ENCODE measurements around the gene DTNB. TPM values are rescaled to one million over a fixed set of nuclear protein-coding genes. Genes with fewer than 3 reads are reported as not detected.

The DTNB gene
- total and polyA plus RNA-seq, 2 of the 4 experiments (the other 2 are of a cell fraction): 3.8 to 5.3 TPM

DNA sequence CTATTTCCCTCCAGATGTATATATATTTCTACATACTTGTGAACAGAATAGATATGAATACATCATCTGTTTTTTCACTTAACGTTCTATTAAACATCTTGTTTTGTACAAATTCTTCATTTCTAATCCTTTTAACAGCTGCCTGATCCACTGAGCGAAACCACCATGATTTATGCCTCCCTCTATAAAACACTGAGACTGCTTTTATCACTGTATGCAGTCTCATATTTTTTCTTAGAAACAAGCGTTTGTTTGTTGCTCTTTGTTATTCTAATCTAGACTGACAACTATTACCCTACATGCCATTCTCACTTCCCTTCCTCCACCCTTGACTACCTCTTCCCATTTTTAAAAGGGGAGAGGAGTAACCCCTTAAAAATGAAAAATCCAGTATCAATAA, 88.2 kb downstream of the DTNB start:
- H3K27ac ChIP-seq (ENCODE audit: insufficient read depth, low read length): no peak overlapping the region
- TF ChIP-seq, protein P1, sequence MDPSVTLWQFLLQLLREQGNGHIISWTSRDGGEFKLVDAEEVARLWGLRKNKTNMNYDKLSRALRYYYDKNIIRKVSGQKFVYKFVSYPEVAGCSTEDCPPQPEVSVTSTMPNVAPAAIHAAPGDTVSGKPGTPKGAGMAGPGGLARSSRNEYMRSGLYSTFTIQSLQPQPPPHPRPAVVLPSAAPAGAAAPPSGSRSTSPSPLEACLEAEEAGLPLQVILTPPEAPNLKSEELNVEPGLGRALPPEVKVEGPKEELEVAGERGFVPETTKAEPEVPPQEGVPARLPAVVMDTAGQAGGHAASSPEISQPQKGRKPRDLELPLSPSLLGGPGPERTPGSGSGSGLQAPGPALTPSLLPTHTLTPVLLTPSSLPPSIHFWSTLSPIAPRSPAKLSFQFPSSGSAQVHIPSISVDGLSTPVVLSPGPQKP (IDR thresholded peaks at IDR 0.05; ENCODE audit: borderline replicate concordance, low read depth, low read length): no peak
- TF ChIP-seq, protein P2, sequence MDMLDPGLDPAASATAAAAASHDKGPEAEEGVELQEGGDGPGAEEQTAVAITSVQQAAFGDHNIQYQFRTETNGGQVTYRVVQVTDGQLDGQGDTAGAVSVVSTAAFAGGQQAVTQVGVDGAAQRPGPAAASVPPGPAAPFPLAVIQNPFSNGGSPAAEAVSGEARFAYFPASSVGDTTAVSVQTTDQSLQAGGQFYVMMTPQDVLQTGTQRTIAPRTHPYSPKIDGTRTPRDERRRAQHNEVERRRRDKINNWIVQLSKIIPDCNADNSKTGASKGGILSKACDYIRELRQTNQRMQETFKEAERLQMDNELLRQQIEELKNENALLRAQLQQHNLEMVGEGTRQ (IDR thresholded peaks at IDR 0.05; ENCODE audit: low read depth, low read length): no peak
- TF ChIP-seq RFX5 (IDR thresholded peaks at IDR 0.05; ENCODE audit: low read depth, low read length) (no peak), SMC3 (IDR thresholded peaks at IDR 0.05; ENCODE audit: low read depth, low read length) (no peak), RCOR1 (IDR thresholded peaks at IDR 0.05; ENCODE audit: insufficient replicate concordance, low read length) (no peak), MAZ (IDR thresholded peaks at IDR 0.05; ENCODE audit: borderline replicate concordance, low read depth, low read length) (no peak)
- CTCF ChIA-PET: no interaction called here
- no peak overlapping the region for H4K91ac ChIP-seq (ENCODE audit: insufficient read depth, low read depth, low read length)
- H3K9me3 ChIP-seq (ENCODE audit: control insufficient read depth, insufficient read depth, low read length): no peaks in the 10 kb centered on the region
- no peak overlapping the region for H3K4ac ChIP-seq (ENCODE audit: low read depth, low read length)
- no peak overlapping the region for H3K18ac ChIP-seq (ENCODE audit: low read depth, low read length)
- H2BK5ac ChIP-seq (ENCODE audit: low read depth, low read length, poor library complexity, severe bottlenecking): no peak overlapping the region
- H3K4me2 ChIP-seq (ENCODE audit: low read depth, low read length): no peak overlapping the region
- H3K9me1 ChIP-seq (ENCODE audit: insufficient read depth, low read length): peaks cover 4% of the 10 kb centered on the region; the same call in 1 of the 2 replicates
- H3K4me3 ChIP-seq (ENCODE audit: insufficient read depth, low read depth, low read length): no peak overlapping the region
- H3K9ac ChIP-seq (ENCODE audit: low read depth, low read length): no peak overlapping the region
- no peak overlapping the region for H2AFZ ChIP-seq (replicated peaks; ENCODE audit: low read length, poor library complexity)
- no peak for DNase-seq
- H3K36me3 ChIP-seq (ENCODE audit: control insufficient read depth, insufficient read depth, low read length): no peaks in the 10 kb centered on the region
- dilution Hi-C loops (cut with HindIII; ENCODE audit: low sequenced_read_pairs, unreplicated experiment): no loop called here
- H3K14ac ChIP-seq (replicated peaks; ENCODE audit: low read depth, low read length): no peak overlapping the region
- H2BK15ac ChIP-seq (ENCODE audit: low read depth, low read length): no peak overlapping the region
- no peak for ATAC-seq (ENCODE audit: low read depth)
- intact Hi-C loops (cut with micrococcal nuclease): no loop called here
- no TSS peak for BruUV-seq (replicated peaks)
- 20% methylated on average over 1 of the region's 3 CpGs; no CpG with 5 or more reads in 1 of the 2 experiments for WGBS, 2 experiments (ENCODE audit: extremely low coverage in 2 of 2, insufficient read length in 1 of 2)
- peaks cover 8% of the 10 kb centered on the region for H3K4me1 ChIP-seq (ENCODE audit: control insufficient read depth, insufficient read depth, low read length)
- no peak overlapping the region for H4K5ac ChIP-seq (ENCODE audit: low read depth, low read length)
- H2AK5ac ChIP-seq (ENCODE audit: low read depth, low read length): no peak overlapping the region
- in situ Hi-C loops (cut with MboI; ENCODE audit: low sequenced_read_pairs): no loop called here
- no peak overlapping the region for H4K8ac ChIP-seq (ENCODE audit: low read depth in 2 of 2, low read length in 2 of 2)
- no peaks in the 10 kb centered on the region for H4K20me1 ChIP-seq (ENCODE audit: insufficient read depth, low read length)
- H3K79me1 ChIP-seq (ENCODE audit: low read depth in 1 of 2, low read length in 2 of 2): no peaks in the 10 kb centered on the region
- H2BK20ac ChIP-seq (ENCODE audit: low read depth, low read length): no peak overlapping the region
- H3K27me3 ChIP-seq (ENCODE audit: control insufficient read depth, insufficient read depth, low read length): no peaks in the 10 kb centered on the region
- no peak overlapping the region for H2BK120ac ChIP-seq (ENCODE audit: low read depth, low read length)
- H3K23ac ChIP-seq (ENCODE audit: low read depth, low read length): no peak overlapping the region
- H2AK9ac ChIP-seq (replicated peaks; ENCODE audit: low read depth, low read length, poor library complexity): no peak overlapping the region
- no peak overlapping the region for H3K56ac ChIP-seq (ENCODE audit: extremely low read depth, insufficient read depth, low read length)
- POLR2A ChIA-PET (ENCODE audit: unreplicated experiment): no interaction called here
